RWPE2 (cell line): Measurements from ENCODE around the gene RRM1.
"Not testable (repeated sequence)": the region's sequence is repeated elsewhere in the genome, so short reads cannot be mapped to it uniquely, and the experiment has no call there.

ENCODE experiments used
- ATAC-seq: fragments of 200-7000 bp; cut with Tn5 transposase; 3 replicates; pipeline ENCODE4 v1.9.1; 2021; ENCODE audit warnings: low read depth
- DNase-seq: peaks from one replicate; pipeline ENCODE4 v3.0.0-alpha.2; 2020; ENCODE audit warnings: low spot score
- H3K27ac ChIP-seq: fragments of 450-650 bp; 2 replicates; pipeline ENCODE4 v1.5.1; 2017; ENCODE audit warnings: mild to moderate bottlenecking; ENCODE audit not compliant: poor library complexity, severe bottlenecking
- H3K27me3 ChIP-seq: fragments of 250-450 bp; sonication (Bioruptor Pico); 2 replicates; pipeline ENCODE4 v1.5.1; 2021; ENCODE audit warnings: mild to moderate bottlenecking, moderate library complexity; ENCODE audit not compliant: insufficient read depth, poor library complexity, severe bottlenecking
- H3K36me3 ChIP-seq: fragments of 250-450 bp; sonication (Bioruptor Pico); 2 replicates; pipeline ENCODE4 v1.5.1; 2020; ENCODE audit warnings: low read depth, mild to moderate bottlenecking, moderate library complexity
- H3K4me1 ChIP-seq: fragments of 250-450 bp; sonication (Bioruptor Pico); 2 replicates; pipeline ENCODE4 v1.5.1; 2021; ENCODE audit warnings: mild to moderate bottlenecking, moderate library complexity; ENCODE audit not compliant: insufficient read depth, poor library complexity, severe bottlenecking
- H3K4me3 ChIP-seq: fragments of 250-450 bp; sonication (Bioruptor Pico); 2 replicates; pipeline ENCODE4 v1.5.1; 2021; ENCODE audit warnings: mild to moderate bottlenecking, moderate library complexity; ENCODE audit not compliant: severe bottlenecking
- H3K9me3 ChIP-seq: fragments of 250-450 bp; sonication (Bioruptor Pico); 2 replicates; pipeline ENCODE4 v1.5.1; 2021; ENCODE audit warnings: mild to moderate bottlenecking, moderate library complexity; ENCODE audit not compliant: severe bottlenecking
- TF ChIP-seq, protein P1 (sequence below): fragments of 450-650 bp; IDR thresholded peaks from one replicate; pipeline ENCODE4 v1.5.1; 2017; ENCODE audit warnings: mild to moderate bottlenecking, moderate library complexity; ENCODE audit not compliant: poor library complexity, severe bottlenecking

Gene RRM1

DNA sequence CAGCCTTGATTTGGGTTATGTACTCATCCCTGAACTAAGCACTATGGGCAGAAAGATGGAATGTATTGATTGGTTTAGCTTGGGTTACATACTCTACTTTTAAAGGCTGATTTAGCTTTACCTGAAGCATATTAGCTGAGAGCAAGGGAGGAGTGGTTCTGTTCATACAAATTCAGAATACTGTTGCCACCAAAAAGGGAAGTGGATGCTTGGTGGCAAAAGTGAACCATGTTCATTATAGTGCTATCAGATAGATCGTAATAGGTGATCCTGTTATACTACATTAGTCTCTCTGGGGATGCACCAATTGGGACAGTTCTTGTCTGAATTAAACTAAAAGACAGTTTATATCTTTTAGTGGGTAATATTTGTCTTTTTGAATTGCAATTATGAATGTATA, 44.5 kb upstream of the RRM1 start:
- Histone ChIP-seq H3K9me3 (no peaks in the 10 kb centered on the region), H3K4me1 (peaks cover 3% of the 10 kb centered on the region), H3K27ac (no peak overlapping the region), H3K27me3 (no peaks in the 10 kb centered on the region), H3K4me3 (no peak overlapping the region), H3K36me3 (no peaks in the 10 kb centered on the region)
- ATAC-seq (no peak), DNase-seq (no peak)
- TF ChIP-seq, protein P1, sequence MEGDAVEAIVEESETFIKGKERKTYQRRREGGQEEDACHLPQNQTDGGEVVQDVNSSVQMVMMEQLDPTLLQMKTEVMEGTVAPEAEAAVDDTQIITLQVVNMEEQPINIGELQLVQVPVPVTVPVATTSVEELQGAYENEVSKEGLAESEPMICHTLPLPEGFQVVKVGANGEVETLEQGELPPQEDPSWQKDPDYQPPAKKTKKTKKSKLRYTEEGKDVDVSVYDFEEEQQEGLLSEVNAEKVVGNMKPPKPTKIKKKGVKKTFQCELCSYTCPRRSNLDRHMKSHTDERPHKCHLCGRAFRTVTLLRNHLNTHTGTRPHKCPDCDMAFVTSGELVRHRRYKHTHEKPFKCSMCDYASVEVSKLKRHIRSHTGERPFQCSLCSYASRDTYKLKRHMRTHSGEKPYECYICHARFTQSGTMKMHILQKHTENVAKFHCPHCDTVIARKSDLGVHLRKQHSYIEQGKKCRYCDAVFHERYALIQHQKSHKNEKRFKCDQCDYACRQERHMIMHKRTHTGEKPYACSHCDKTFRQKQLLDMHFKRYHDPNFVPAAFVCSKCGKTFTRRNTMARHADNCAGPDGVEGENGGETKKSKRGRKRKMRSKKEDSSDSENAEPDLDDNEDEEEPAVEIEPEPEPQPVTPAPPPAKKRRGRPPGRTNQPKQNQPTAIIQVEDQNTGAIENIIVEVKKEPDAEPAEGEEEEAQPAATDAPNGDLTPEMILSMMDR: no peak

DNA sequence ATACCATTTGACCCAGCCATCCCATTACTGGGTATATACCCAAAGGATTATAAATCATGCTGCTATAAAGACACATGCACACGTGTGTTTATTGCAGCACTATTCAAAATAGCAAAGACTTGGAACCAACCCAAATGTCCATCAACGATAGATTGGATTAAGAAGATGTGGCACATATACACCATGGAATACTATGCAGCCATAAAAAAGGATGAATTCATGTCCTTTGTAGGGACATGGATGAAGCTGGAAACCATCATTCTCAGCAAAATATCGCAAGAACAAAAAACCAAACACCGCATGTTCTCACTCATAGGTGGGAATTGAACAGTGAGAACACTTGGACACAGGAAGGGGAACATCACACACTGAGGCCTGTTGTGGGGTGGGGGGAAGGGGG, 41.4 kb upstream of the RRM1 start:
- H3K4me1 ChIP-seq, ATAC-seq, H3K4me3 ChIP-seq, DNase-seq, H3K27ac ChIP-seq, H3K9me3 ChIP-seq, H3K36me3 ChIP-seq, H3K27me3 ChIP-seq: not testable (repeated sequence)

DNA sequence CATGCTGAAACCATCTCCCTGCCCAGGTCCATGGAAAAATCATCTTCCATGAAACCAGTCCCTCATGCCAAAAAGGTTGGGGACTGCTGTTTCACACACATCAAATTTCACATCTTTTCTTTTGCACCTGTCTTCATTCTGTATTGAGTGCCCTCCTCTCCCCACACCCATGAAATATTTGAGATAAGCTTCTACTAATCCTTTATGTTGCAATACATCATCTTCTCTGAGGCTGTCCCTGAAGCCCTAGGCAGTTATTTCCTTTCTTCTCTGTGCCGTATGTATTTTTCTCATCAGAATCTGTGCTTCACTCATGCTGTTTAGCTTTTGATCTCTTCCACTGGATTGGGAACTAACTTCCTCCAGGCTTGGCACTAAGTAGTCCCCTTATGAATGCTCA, 40.0 kb upstream of the RRM1 start:
- H3K9me3 ChIP-seq: no peaks in the 10 kb centered on the region
- TF ChIP-seq, protein P1: no peak
- no peaks in the 10 kb centered on the region for H3K36me3 ChIP-seq
- no peaks in the 10 kb centered on the region for H3K27me3 ChIP-seq
- H3K4me3 ChIP-seq: no peak overlapping the region
- H3K4me1 ChIP-seq: peaks cover 10% of the 10 kb centered on the region
- H3K27ac ChIP-seq: no peak overlapping the region
- ATAC-seq: no peak
- DNase-seq: no peak

DNA sequence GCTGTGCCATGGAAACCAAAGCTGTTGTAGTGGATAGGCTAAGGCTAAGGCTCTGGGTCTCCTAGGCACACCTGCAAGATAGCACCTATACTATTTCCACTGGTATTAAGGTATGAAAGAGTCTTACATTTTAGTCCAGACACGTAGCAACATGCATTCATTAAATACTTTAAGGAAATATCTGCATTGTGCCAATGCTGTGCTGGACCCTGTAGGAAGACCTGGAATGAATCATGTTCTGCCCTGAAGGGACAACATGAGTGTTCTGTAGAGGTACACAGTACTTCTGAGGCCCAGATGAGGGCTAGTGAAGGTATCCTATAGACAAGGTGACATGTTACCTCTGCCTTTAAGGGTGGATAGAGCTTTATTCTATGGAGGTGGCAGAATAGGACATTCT, 35.2 kb upstream of the RRM1 start:
- Histone ChIP-seq H3K27me3 (no peaks in the 10 kb centered on the region), H3K27ac (peak overlapping the region; percentile 31), H3K9me3 (no peaks in the 10 kb centered on the region), H3K36me3 (0 out of 2 replicates have a peak, but pooled peaks cover 3% of the 10 kb centered on the region), H3K4me3 (no peak overlapping the region), H3K4me1 (peaks cover 10% of the 10 kb centered on the region)
- DNase-seq (no peak), ATAC-seq (peak; percentile 68)
- TF ChIP-seq, protein P1: no peak

DNA sequence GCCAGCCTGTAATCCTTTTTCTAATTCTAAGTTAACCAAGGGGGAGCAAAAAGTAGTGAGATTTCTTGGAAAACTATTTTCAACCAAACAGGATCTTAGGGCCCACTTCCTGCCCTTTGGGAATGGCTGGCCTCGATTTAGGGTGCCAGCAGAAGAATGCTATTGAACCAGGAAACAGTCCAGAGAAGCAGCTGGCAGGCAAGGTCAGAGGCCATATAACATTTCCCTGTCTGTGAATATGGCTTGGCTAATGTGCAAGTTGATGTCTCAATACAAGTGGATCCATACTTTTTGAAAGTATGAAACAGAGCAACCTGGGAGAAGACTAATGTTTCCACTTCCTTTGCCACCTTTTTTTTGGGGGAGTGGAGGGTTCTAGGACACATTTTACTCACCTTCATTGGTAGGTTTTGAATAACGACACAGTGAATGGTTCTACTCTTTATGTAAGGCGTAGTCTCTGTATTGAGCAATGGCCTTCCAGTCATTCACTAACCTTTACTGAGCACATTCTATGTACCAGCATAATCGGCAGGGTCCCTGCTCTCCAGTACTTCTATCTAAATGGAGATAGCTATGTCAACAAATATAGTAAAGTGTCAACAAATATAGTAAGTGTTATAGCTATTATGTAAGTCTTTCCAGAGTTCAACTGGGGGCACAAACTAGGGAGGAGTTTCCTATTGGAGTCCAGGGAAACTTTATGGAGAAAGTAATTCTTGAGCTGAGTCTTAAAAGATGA, 34.2 kb upstream of the RRM1 start:
- Histone ChIP-seq H3K4me3 (no peak overlapping the region), H3K27ac (no peak overlapping the region), H3K4me1 (peaks cover 10% of the 10 kb centered on the region), H3K27me3 (no peaks in the 10 kb centered on the region), H3K36me3 (0 out of 2 replicates have a peak, but pooled peaks cover 3% of the 10 kb centered on the region), H3K9me3 (no peaks in the 10 kb centered on the region)
- ATAC-seq (no peak), DNase-seq (no peak)
- TF ChIP-seq, protein P1: no peak
